ENCODE data around the gene SYNE4.
"Not testable (repeated sequence)": the region's sequence is repeated elsewhere in the genome, so short reads cannot be mapped to it uniquely, and the experiment has no call there.

Gene SYNE4

DNA sequence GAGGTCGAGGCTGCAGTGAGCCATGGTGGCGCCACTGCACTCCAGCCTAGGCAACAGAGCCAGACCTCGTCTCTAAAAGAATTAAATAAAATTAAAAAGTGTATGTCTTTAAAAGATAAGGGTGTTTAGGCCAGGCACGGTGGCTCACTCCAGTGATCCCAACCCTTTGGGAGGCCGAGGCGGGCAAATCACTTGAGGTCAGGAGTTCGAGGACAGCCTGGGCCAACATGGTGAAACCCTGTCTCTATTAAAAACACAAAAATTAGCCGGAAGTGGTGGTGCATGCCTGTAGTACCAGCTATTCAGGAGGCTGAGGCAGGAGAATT, 21.1 kb downstream of the SYNE4 start:
- DNase-seq, result no peak

DNA sequence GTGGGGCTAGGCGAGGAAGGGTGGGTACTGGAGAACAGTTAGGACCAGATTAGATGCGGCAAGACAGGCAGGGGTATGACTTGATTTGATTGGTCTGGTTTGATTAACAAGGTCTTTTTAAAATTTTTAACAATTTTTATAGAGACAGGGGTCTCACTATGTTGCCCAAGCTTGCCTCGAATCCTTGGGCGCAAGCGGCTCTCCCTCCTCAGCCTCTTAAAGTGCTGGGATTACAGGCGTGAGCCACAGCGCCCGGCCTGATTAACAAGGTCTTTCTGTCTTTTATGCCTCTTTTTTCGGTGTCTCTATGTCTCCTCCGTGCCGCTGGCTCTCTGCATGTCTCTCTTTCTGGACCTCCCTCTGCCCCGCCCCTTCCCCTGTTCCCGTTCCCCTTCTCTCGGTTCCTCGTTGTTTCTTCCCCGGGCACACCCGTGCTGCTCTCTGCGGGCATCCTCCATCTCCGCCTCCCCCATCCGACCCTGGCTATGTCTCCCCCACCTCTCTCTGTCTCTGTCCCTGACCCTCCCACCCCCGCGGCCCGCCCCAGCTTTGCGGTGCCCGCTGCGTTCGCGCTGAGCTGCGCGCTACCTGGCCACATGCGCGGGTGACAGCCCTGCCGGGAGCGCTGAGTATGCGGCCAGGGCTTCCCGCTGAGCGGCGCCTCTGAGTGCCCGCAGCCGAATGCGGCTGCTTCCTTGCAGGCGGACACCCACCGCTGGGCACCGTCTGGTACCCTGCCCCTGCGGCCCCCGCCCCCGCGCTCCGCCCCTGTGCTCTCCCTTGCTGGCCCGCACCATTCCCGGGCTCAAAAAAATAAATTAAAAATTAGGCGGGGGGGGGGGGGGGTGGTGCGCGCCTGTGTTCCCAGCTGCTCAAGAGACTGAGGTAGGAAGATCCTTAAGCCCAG, 21.7 kb downstream of the SYNE4 start:
- DNase-seq, result peak; percentile 54 to 69

DNA sequence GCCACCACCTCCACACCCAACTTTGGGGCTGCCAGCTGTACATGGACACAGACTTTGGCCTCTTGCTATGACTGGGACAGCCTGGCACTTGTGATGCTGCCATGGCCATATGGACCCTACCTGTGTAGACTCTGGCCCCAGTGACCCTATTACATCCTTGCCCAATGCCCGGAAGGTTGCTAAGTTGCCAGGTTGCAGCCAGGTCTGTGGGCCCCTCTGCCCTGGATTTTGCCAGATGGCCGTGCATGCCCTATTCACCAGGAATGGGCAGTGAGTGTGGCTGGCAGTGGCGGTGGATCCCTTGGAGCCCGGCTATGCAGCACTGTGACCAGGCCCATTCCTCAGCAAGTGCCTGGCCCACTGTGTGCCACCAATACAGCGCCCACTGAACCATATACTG, 22.5 kb downstream of the SYNE4 start:
- DNase-seq, result no peak

DNA sequence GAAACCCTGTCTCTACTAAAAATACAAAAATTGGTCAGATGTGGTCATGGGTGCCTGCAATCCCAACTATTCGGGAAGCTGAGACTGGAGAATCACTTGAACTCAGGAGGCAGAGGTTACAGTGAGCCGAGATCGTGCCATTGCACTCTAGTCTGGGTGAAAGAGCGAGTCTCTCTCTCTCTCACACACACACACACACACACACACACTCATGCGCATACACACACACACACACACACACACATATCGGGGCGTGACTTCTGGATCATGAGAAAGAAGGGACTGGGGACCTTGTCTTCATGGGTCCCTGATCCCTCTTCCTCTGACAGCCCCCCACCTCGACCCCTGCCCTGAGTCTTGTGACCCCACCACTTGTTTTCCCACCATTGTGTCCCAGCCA, 25.4 kb downstream of the SYNE4 start:
- no peak for DNase-seq

DNA sequence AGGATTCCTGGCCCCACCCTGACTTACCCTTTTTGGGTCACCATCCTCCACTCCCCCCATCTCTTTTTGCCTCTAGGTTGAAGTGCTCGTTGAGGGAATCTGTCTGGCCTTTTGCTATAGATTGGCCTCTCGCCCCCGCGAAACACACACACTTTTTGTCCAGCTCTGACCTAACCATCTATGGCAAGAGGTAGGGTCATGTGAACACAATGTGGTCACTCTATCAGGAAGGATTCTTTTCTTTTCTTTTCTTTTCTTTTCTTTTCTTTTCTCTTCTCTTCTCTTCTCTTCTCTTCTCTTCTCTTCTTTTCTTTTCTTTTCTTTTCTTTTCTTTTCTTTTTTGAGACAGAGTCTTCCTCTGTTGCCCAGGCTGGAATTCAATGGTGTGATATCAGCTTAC, 27.6 kb downstream of the SYNE4 start:
- DNase-seq, result not testable (repeated sequence)

DNA sequence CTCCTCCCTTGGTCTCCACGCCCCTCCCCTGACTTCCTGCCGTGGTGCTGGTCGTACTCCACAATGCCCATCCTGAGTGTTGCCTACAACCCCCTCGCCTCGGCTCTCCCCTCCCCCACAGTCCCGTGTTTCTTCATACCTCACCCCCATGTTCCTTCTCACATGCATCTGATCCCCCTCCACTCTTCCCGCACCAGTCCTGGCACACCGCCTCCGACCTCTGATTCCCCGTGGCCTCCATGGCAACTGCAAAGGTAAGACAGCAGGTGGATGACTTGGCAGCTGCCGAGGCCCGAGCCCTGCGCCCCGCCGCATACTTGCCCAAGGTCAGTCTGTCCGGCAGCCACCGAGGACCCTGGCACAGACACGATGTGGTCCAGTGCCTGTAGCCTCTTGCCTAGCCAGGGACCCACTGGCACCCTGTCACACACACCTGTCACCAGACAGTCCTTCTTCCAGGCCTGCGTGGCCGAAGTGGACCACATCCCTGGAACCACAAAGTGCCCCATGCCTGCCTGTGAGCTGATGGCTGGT, 29.7 kb downstream of the SYNE4 start:
- no peak for DNase-seq

DNA sequence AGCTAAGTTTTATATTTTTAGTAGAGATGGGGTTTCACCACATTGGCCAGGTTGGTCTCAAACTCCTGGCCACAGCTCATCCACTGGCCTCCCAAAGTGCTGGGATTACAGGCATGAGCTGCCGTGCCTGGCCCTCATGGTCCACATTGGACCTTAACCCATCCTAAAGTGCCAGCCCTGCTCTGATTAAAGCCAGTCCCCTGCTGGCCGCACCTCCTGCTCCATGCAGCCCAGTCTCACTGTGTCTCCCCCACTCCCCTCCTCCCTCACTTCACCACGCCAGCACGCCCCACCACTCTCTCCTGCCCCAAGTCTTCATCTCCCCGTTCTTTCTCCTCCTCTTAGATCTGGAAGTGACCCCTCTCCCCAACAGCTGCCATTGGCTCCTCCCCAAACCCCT, 30.3 kb downstream of the SYNE4 start:
- DNase-seq, result no peak

DNA sequence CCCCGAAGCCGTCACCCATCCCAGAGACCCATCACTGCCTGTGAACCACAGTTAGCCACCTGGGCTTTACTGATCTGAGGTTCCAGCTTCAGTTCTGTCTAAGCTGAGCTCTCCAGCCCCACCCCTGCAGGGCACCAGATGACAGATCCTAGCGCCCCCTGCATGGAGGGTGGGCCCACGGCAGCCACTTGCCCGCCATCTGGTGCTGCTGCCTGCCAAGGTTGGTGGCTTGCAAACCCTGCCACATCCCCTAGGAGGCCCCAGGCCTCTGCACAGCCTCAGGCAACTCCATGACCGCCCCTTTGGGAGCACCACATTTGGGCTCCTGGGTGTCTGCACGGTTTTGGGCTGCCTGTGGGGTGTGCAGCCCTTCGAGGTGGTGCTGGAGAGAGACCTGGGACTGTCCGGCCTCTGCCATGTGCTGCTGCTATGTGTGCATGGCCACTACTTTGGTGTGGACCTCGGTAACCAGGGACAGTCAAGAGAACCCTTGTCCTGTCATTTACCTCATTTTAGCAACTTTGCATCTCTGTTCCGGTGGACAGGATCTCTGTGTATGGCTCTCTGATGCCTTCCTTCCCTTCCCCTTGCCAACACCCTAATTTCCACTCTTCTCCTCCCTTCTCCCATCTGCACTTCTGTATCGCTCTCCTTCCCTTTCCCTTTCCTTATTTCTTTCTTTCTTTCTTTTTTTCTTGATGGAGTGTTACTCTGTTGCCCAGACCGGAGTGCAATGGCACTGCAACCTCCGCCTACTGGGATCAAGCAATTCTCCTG, 31.0 kb downstream of the SYNE4 start:
- peak; percentile 53 to 61 for DNase-seq

DNA sequence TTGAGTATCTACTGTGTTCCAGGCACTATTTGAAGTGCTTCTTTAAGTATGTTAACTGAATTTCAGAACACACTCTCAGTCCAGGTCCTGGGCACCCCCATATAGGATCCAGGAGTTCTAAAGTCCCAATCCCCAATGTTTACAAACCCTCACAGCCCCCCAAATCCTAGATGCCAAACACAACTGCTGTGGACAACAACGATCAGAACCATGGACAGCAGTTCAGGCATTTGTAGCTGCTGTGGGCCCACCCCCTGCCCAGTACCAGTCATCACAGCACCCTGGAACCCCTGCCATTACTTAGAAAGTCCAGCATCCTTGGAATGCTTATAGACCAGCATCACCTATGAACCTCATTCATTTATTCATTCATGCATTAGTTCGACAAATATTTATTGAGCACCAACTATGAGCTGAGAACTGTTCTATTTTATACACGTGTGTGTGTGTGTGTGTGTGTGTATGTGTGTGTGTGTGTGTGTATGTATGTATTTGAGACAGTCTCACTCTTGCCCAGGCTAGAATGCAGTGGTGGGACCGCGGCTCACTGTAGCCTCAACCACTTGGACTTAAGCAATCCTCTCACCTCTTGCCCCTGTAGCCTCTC, 32.9 kb downstream of the SYNE4 start:
- peak; percentile 48 to 50 for DNase-seq

DNA sequence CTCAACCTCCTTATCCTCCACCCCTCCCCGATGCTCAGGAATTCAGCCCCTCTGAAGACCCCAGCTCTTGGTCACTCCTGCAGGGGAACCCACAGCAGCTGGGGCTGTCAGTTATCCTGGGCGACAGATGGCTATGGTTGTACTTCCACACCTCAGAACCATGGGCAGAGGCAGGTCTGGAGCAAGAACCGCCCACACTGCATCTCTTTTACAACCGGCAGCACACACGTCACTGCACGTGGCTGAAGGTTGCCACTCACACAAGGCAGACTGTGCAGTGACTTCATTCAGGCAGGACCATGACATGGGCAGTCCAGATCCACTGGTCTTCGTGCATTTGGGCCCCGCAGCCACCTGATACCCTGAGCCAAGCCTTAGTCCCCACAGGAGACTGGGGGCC, 35.1 kb downstream of the SYNE4 start:
- DNase-seq, result no peak

DNA sequence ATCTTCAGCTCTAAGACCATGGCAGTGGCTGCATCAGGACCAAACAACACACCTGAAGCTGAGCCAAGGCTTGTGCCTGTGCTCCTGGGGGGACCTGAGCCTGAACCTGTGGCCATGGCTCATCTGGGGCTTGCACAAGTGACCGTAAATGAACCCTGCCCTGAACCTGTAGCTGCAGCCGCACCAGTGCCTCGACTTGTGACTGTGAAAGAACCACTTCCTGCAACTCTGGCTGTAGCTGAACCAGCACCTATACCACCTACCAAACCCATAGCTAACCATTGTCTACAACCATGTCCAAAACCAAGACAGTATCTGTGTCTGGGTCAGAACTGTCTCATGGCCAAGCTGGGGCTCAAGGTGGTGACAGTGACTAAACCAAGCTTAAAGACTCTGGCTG, 41.8 kb downstream of the SYNE4 start:
- no peak for DNase-seq

DNA sequence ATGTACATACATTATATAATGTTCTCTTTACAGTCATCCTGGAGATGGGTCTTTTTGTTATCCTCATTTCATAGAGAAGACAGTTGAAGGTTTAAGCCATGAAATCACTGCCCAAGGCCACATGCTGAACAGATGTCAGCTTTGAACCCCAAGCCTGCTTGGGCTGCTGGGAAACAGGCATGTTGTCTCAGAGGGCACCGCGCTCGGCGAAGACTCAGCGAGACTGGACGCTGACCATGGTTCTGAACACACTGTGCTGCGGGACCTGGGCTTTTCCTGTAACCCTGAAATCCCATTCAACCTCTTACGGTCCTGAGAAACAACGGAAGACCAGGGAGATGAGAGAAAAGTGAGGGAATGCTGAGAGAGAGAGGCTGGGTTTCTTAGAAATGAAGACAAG, 45.1 kb downstream of the SYNE4 start:
- peak; percentile 51 to 67 for DNase-seq

DNA sequence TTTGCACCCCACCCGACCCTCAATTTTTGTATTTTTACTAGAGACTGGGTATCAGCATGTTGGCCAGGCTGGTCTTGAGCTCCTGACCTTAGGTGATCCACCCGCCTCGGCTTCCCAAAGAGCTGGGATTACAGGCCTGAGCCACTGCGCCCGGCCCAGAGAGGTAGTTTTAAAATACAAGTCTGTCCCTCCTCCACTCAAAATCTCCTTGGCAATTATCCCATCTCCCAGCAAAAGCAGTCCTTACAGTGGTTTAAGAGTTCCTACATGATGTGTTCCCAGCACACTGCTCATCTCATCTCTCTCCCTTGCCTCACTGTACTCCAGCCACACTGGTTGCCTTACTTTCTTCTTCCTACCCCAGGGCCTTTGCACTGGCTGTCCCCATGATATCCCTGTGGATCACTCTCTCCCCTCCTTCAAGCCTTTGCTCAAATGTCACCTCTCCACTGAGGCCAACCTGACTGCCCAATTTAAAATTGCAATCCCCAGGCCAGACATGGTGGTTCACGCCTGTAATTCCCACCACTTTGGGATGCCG, 48.1 kb downstream of the SYNE4 start:
- no peak for DNase-seq

DNA sequence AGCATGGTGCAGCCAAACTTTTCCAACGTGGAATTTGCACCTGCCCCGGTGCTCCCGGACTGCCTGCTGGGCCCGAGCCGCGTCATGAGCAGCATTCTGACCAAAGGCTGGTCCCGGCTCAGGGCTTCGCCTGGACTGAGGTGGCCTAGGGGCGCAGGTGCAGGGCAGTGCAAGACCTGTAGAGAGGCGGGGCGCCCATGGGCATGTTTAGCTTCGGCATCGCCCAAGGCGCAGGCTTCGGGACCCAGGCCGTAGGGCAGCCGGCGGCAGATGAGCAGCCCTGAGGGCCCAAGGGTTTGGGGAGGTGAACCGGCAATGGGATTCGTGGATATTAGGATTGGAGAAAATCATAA, 48.7 kb downstream of the SYNE4 start:
- DNase-seq, result no peak

DNA sequence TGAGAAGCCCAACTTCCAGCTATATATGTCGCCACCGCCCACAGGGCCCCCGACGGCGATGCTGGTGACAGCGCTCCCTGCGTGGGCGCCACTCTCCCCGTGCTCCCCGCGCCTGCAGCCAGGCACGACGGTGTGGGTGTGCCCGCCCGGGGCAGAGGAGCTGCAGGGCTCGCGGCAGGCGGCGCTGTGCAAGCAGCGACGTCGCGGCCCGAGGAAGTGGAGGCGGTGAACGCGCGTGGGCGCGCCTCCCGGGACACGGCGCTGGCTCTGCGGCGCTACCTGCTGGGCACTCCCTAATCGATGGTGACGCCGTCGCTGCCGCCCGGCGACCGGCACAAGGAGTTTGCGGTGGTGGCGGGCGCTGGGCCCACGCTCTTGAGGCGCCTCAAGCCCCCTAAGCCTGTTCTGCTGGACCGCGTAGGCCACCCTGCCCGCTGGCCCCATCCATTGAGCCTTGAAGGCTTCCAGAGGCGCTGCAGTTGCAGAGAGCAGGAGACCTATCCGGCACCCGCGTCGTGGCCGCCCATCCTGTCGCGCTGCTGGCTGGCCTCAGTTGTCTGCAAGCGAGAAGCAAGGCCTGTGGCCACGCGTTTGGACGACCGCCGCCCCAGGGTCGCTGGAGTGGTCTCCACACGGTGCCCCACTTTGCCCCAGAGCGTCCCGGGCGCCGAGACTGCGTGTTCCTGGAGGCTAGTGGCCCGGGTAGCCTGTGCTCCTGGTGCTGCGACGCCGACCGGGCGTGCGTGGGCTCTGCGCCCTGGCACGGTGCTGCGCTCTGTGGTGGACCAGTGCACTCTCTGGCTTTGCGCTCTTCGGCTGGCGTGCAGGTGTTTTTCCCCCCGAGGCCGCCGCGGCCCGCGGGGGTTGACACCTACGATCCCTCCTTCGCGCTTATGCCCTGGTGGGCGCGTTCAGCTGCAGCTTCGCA, 49.3 kb downstream of the SYNE4 start:
- no peak for DNase-seq

DNA sequence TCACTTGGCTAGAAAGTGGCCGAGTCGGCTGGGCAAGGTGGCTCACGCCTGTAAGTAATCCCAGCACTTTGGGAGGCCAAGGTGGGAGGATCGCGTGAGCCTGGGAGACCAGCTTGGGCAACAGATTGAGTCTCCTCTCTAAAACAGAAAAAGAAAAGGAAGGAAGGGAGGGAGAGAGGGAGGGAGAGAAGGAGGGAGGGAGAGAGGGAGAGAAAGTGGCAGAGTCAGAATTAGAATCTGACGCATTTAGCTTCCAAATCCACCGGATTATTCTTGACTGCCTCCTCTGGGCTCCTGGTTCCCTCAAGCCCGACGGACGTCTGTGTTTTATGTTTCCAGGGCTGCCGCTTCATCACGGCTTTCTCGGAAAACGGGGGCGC, 50.0 kb downstream of the SYNE4 start:
- no peak for DNase-seq

DNA sequence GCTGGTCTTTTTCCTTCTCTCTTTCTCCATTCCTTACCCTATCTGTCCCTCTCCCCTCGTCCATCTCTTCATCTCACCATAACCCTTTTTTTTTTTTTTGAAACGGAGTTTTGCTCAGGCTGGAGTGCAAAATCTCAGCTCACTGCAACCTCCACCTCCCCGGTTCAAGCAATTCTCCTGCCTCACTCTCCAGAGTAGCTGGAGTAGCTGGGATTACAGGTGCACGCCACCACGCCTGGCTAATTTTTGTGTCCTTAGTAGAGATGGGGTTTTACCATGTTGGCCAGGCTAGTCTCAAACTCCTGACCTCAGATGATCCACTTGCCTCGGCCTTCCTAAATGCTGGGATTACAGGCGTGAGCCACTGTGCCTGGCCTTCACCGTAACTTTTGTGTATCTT, 51.2 kb downstream of the SYNE4 start:
- DNase-seq, result not testable (repeated sequence)

DNA sequence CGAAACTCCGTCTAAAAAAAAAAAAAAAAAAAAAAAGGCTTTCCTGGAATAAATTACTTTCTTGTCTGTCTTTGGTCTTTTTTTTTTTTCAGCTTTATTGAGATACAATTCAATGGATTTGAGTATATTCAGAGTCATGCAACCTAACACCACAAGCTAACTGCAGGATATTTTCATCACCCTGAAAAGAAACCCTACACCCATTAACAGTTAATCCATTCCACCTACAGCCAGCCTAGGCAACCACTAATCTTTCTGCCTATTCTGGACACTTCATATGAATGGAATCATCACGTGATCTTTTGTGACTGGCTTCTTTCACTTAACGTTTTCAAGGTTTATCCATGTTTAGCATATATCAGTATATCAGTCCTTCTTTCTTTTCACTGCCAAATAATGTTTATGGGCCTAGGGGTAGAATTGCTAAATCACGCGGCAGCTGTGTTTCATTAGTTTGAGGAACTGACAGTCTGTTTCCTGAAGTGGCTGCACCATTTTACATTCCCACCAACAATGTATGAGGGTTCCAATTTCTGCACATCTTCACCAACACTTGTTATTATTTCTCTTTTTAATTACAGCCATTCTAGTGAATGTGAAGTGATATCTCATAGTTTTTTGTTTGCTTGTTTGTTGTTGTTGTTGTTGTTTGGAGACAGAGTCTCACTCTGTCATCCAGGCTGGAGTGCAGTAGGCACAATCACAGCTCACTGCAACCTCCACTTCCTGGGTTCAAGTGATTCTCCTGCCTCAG, 52.6 kb downstream of the SYNE4 start:
- no peak for DNase-seq
